OCI-LY3 (cell line): ENCODE measurements around the gene COPS3.

Experiments used
- H2AFZ ChIP-seq: fragments of 200-600, 300-600 bp; shearing (Covaris generic); 2 replicates; pipeline ENCODE4 v1.6.0; 2014; ENCODE audit warnings: antibody characterized with exemption, low read depth, low read length
- H3K27ac ChIP-seq: fragments of 200-600, 300-600 bp; sonication (generic); 2 replicates; pipeline ENCODE4 v1.5.1; 2014; ENCODE audit warnings: mild to moderate bottlenecking, low read length, moderate library complexity, mixed read lengths
- H3K27me3 ChIP-seq: fragments of 200-600, 300-600 bp; sonication (generic); 2 replicates; pipeline ENCODE4 v1.6.1; 2014; ENCODE audit warnings: low read depth, low read length, mixed read lengths
- H3K36me3 ChIP-seq: fragments of 200-600, 300-600 bp; sonication (generic); replicated peaks from 2 replicates; pipeline ENCODE3; 2014; ENCODE audit warnings: low read depth, low read length, mixed read lengths
- H3K4me1 ChIP-seq: fragments of 300-600, 200-600 bp; sonication (generic); 2 replicates; pipeline ENCODE4 v1.6.1; 2014; ENCODE audit warnings: low read length, mixed read lengths
- H3K4me2 ChIP-seq: fragments of 200-600, 300-600 bp; sonication (generic); 2 replicates; pipeline ENCODE4 v1.6.1; 2014; ENCODE audit warnings: low read length, mixed read lengths
- H3K4me3 ChIP-seq: fragments of 300-600, 200-600 bp; sonication (generic); 2 replicates; pipeline ENCODE4 v1.5.1; 2014; ENCODE audit warnings: antibody characterized with exemption, mild to moderate bottlenecking, low read length, moderate library complexity
- H3K79me2 ChIP-seq: fragments of 300-600, 200-600 bp; shearing (Covaris generic); 2 replicates; pipeline ENCODE4 v1.6.1; 2014; ENCODE audit warnings: mild to moderate bottlenecking, low read length, mixed read lengths
- H3K9ac ChIP-seq: fragments of 300-600, 200-600 bp; shearing (Covaris generic); 2 replicates; pipeline ENCODE4 v1.6.0; 2014; ENCODE audit warnings: mild to moderate bottlenecking, low read length, moderate library complexity
- H3K9me3 ChIP-seq: fragments of 200-600, 300-600 bp; shearing (Covaris generic); 2 replicates; pipeline ENCODE4 v1.6.1; 2014; ENCODE audit warnings: low read length, mixed read lengths; ENCODE audit not compliant: insufficient read depth
- H4K20me1 ChIP-seq: fragments of 200-600, 300-600 bp; sonication (generic); 2 replicates; pipeline ENCODE4 v1.6.1; 2016; ENCODE audit warnings: low read length, mixed read lengths; ENCODE audit not compliant: insufficient read depth
- EZH2phosphoT487 ChIP-seq: fragments of 200-600 bp; shearing (Covaris generic); IDR thresholded peaks from 2 replicates; pipeline ENCODE4 v1.6.1; 2018; ENCODE audit warnings: antibody characterized with exemption, mixed run types, low read depth
- TF ChIP-seq, protein P1 (sequence below): fragments of 200-600, 300-600 bp; sonication (generic); IDR thresholded peaks from 2 replicates; pipeline ENCODE4 v1.5.1; 2014; ENCODE audit warnings: antibody characterized with exemption, low read length, low read depth

COPS3 gene

DNA sequence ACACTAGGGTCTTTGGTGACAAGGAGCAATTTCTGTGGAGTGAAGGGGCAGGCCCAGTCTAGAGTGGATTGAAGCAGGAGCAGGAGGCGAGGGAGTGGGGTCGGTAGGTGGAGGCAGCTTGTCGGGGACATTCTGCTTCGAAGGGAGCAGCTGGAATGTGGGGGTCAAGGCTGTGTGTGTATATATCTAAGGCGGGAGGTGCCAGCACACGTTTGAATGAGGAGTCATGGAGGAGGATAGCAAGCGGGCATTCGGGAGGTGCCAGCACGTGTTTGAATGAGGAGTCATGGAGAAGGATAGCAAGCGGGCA, 39.8 kb upstream of the COPS3 start:
- no peak overlapping the region for H3K9ac ChIP-seq

DNA sequence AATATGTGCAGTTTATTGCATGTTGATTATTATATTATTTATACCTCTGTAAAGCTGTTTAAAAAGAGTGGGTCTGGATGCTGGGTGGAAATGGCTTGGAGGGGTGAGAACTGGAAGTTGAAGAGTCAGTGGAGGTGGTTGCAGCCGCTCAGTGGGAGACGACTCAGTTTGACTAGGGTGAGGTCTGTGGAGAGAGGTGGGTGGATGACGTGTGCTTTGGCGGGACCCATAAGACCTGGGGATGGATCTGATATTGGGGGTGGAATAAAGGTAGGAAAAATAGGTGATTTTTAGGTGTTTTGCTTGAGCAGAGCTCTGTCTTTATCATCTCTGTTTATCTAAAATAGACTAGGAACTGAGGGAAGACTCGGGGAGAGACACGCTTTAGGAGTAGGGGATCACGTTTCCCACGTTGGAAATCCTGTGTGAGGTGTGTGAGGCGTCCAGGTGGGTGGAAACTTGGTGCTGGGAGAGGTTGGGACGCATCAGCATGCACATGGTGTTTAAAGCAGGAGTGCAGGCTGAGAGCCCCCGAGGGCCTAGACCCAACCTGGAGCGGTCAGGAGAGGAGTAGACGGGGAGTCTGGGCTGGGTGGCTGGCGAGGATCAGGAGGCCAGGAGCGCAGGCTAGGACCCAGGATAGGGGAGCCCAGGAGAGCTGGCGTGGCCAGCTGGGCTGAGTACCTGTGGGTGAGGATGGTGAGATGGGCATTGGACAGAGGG, 39.3 kb upstream of the COPS3 start:
- Histone ChIP-seq H3K9me3 (no peaks in the 10 kb centered on the region), H4K20me1 (no peaks in the 10 kb centered on the region), H3K36me3 (no peaks in the 10 kb centered on the region), H3K79me2 (no peaks in the 10 kb centered on the region), H2AFZ (no peak overlapping the region), H3K4me2 (no peak overlapping the region), H3K4me1 (no peaks in the 10 kb centered on the region), H3K27me3 (no peaks in the 10 kb centered on the region), H3K4me3 (no peak overlapping the region), H3K9ac (no peak overlapping the region), H3K27ac (no peak overlapping the region)
- TF ChIP-seq EZH2phosphoT487, result no peak
- TF ChIP-seq, protein P1, sequence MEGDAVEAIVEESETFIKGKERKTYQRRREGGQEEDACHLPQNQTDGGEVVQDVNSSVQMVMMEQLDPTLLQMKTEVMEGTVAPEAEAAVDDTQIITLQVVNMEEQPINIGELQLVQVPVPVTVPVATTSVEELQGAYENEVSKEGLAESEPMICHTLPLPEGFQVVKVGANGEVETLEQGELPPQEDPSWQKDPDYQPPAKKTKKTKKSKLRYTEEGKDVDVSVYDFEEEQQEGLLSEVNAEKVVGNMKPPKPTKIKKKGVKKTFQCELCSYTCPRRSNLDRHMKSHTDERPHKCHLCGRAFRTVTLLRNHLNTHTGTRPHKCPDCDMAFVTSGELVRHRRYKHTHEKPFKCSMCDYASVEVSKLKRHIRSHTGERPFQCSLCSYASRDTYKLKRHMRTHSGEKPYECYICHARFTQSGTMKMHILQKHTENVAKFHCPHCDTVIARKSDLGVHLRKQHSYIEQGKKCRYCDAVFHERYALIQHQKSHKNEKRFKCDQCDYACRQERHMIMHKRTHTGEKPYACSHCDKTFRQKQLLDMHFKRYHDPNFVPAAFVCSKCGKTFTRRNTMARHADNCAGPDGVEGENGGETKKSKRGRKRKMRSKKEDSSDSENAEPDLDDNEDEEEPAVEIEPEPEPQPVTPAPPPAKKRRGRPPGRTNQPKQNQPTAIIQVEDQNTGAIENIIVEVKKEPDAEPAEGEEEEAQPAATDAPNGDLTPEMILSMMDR, result no peak

More for the DNA sequence above, 39.8 kb upstream of the COPS3 start:
- Histone ChIP-seq H4K20me1 (no peaks in the 10 kb centered on the region), H3K36me3 (no peaks in the 10 kb centered on the region), H3K27ac (no peak overlapping the region), H2AFZ (no peak overlapping the region), H3K27me3 (no peaks in the 10 kb centered on the region), H3K79me2 (no peaks in the 10 kb centered on the region), H3K4me2 (no peak overlapping the region), H3K4me3 (no peak overlapping the region), H3K9me3 (no peaks in the 10 kb centered on the region), H3K4me1 (no peaks in the 10 kb centered on the region)
- no peak for TF ChIP-seq EZH2phosphoT487
- TF ChIP-seq, protein P1, result no peak

DNA sequence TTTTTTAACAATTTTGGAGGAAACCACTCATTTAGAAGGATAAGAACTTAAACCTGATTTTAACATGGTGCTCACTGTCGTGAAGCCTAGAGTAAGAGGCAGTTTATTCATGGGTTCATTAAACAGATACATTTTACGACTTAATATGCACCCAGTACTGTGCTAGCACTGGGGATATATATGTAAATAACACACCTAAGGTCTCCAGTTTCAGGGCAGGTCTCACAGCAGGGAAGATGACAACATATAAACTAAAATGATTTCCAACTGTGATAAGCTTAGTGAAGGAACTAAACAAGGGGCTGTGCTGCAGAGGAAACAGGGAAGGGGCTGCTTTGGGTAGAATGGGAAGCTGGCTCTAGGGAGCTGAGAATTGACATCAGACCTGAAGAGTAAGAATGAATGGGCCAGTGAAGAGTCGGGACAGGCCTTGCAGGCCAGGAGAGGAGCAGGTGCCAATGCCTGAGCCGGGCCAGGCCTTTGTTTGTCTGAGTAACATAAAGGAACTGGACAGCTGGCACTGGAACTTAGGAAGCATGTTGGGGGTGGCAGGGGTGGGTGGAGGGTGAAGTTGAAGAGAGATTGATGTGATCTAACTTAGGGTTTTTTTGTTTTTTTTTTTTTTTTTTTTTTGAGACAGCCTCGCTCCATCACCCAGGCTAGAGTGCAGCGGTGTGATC, 34.2 kb upstream of the COPS3 start:
- Histone ChIP-seq H3K36me3 (no peaks in the 10 kb centered on the region), H3K79me2 (no peaks in the 10 kb centered on the region), H3K9ac (no peak overlapping the region), H2AFZ (no peak overlapping the region), H3K27ac (no peak overlapping the region), H3K9me3 (no peaks in the 10 kb centered on the region), H4K20me1 (no peaks in the 10 kb centered on the region), H3K4me3 (no peak overlapping the region), H3K4me1 (peaks cover 2% of the 10 kb centered on the region; the same call in 1 of the 2 replicates), H3K4me2 (no peak overlapping the region), H3K27me3 (no peaks in the 10 kb centered on the region)
- no peak for TF ChIP-seq EZH2phosphoT487
- TF ChIP-seq, protein P1, result no peak

DNA sequence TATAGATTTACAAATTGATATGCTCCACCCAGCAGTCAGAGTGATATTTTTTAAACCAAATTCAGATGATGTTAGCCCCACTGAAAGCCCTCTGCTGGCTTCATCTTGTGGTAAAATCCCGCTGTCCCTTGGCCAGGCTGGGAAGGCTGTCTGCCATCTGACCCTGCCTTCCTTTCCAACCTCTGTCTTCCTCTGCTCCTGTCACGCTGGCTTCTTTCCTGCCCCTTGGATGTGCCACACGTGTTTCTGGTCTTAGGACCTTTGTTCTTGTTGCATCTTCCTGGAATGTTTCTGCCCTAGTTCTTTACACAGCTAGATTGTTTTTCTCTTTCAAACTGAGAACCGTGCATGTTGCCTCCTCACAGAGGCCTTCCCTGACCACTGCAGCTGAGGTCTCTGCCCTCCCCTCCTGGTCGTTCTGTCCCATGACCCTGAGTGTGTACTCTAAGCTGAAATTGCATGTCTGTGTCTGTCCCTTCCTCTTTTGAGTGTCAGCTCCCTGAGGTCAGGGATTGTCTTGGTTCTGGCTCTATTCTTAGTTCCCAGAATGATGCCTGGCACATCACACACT, 33.5 kb upstream of the COPS3 start:
- Histone ChIP-seq H3K9ac (no peak overlapping the region), H3K4me3 (no peak overlapping the region), H3K4me2 (no peak overlapping the region), H3K9me3 (no peaks in the 10 kb centered on the region), H3K4me1 (peaks cover 2% of the 10 kb centered on the region; the same call in 1 of the 2 replicates), H3K27ac (no peak overlapping the region), H2AFZ (no peak overlapping the region), H3K79me2 (no peaks in the 10 kb centered on the region), H4K20me1 (no peaks in the 10 kb centered on the region), H3K36me3 (no peaks in the 10 kb centered on the region), H3K27me3 (no peaks in the 10 kb centered on the region)
- TF ChIP-seq, protein P1, result no peak
- TF ChIP-seq EZH2phosphoT487, result no peak
